ENCODE results near the gene TRIP4. TPM values are rescaled to one million over a fixed set of nuclear protein-coding genes. Genes with fewer than 3 reads are reported as not detected.
"Not testable (repeated sequence)": the region's sequence is repeated elsewhere in the genome, so short reads cannot be mapped to it uniquely, and the experiment has no call there.

TRIP4 gene
- total RNA-seq, 2 experiments from 2014 or later = 13.7 to 14.5 TPM

- peak; percentile 37 for DNase-seq
- Mint-ChIP-seq H3K4me3 (no peak overlapping the region), H3K27me3 (ENCODE audit: low read depth) (no peaks in the 10 kb centered on the region), H3K36me3 (ENCODE audit: low read depth) (peaks cover 8% of the 10 kb centered on the region), H3K4me1 (ENCODE audit: low read depth) (peaks cover 42% of the 10 kb centered on the region), H3K27ac (peak overlapping the region; percentile 32), H3K9me3 (no peaks in the 10 kb centered on the region)
- intact Hi-C loops (cut with micrococcal nuclease) = no loop called here
- CTCF ChIA-PET = interaction anchor here (0.7 to 1.4 kb wide), 4 partner anchors 7 to 28 kb away, joined by 3 to 4 read pairs (median 3); no protein-coding TSS in a partner anchor
Observed at GRCh38 chr15:64476550-64476949, 88.9 kb downstream of the TRIP4 start.

DNA sequence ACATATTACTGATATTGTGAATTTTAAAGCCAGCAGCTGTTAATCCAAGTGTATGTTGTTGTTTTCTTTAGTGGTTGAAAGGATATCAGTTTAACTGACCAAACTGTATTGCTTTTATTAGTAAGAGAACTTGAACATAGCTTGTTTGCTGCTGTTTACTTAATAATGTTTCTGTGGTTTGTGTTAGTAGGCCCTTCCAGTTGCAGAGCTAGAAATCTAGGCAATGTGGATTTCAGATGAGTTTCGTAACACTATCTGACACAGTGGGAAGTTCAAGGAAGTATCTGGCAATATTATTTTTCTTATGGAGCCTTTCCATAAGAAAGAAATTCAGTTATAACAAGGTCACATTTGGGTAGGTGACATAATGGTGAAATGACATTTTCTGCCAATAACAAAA lies 91.2 kb downstream of the TRIP4 start:
- Mint-ChIP-seq H3K4me1 (ENCODE audit: low read depth) (peaks cover 45% of the 10 kb centered on the region), H3K36me3 (ENCODE audit: low read depth) (peaks cover 6% of the 10 kb centered on the region), H3K9me3 (no peaks in the 10 kb centered on the region), H3K27ac (no peak overlapping the region), H3K4me3 (no peak overlapping the region), H3K27me3 (ENCODE audit: low read depth) (no peaks in the 10 kb centered on the region)
- intact Hi-C loops (cut with micrococcal nuclease) = no loop called here
- CTCF ChIA-PET = no interaction called here
- no peak for DNase-seq

DNA sequence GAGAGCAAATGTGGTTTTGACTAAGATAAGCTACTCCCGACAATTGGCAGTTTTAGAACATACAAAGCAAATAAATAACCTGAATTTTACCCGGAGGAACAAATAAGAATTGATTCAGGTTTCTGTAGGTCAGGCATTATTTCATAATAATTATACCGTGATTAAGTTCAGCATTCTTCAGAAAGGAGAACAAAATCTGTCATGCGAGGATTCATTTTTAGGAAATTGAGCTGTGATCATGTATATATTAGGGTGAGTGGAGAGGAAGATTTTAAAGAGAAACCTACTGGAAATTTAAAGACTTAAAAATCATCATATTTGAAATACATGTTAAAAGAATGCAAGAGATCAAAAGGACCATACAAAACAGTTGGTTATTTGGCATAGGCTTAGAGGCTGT lies 93.3 kb downstream of the TRIP4 start:
- Mint-ChIP-seq H3K9me3 (no peaks in the 10 kb centered on the region), H3K4me3 (no peak overlapping the region), H3K36me3 (ENCODE audit: low read depth) (peaks cover 5% of the 10 kb centered on the region), H3K27me3 (ENCODE audit: low read depth) (no peaks in the 10 kb centered on the region), H3K27ac (no peak overlapping the region), H3K4me1 (ENCODE audit: low read depth) (peaks cover 40% of the 10 kb centered on the region)
- DNase-seq = no peak
- CTCF ChIA-PET = interaction anchor here (1.2 kb wide), 1 partner anchor 20 kb away, joined by 3 read pairs; no protein-coding TSS in a partner anchor
- intact Hi-C loops (cut with micrococcal nuclease) = no loop called here

DNA sequence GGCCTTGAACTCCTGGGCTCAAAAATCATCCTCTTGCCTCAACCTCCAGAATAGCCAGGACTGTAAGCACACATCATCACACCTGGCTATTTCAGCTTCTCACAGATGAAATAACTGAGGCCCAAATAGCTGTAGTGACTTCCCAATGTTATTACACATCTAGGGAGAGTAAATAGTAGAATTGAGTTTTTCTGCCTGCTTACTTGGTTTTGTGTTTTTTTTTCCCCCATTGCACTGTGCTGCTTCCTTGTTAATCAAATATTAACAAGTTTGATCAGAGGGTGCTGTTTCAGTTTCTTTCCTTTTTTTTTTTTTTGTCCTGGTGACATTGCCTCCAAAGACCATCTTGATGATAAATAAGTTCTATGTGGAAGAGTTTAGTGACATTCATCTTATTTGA lies 96.1 kb downstream of the TRIP4 start:
- CTCF ChIA-PET = interaction anchor here (0.6 to 0.9 kb wide), 2 partner anchors 23 to 171 kb away, joined by 3 read pairs; partner anchors contain the start of gene ZNF609
- Mint-ChIP-seq H3K27me3 (ENCODE audit: low read depth) (no peaks in the 10 kb centered on the region), H3K9me3 (no peaks in the 10 kb centered on the region), H3K4me3 (no peak overlapping the region), H3K27ac (no peak overlapping the region), H3K4me1 (ENCODE audit: low read depth) (peaks cover 27% of the 10 kb centered on the region), H3K36me3 (ENCODE audit: low read depth) (peaks cover 10% of the 10 kb centered on the region)
- intact Hi-C loops (cut with micrococcal nuclease) = no loop called here
- no peak for DNase-seq

DNA sequence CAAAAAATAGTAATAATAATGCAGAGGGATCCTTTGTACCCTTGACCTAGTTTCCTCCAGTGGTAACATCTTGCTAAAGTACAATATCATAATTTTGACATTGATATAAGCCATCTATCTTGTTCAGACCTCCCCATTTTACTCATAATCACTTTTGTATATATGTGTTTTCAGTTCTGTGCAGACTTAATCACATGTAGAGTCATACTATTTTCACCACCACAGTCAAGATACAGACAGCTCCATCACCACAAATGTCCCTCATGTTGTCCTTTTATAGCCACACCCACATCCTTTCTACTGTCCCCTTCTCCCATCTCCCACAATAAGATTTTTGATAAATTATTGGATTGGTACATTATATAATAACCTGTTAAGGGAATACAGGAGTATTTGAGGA lies 98.2 kb downstream of the TRIP4 start:
- H3K27ac Mint-ChIP-seq = no peak overlapping the region
- H3K36me3 Mint-ChIP-seq (ENCODE audit: low read depth) = peaks cover 10% of the 10 kb centered on the region
- no peaks in the 10 kb centered on the region for H3K9me3 Mint-ChIP-seq
- H3K27me3 Mint-ChIP-seq (ENCODE audit: low read depth) = no peaks in the 10 kb centered on the region
- H3K4me3 Mint-ChIP-seq = no peak overlapping the region
- intact Hi-C loops (cut with micrococcal nuclease) = no loop called here
- DNase-seq = no peak
- H3K4me1 Mint-ChIP-seq (ENCODE audit: low read depth) = peaks cover 30% of the 10 kb centered on the region
- CTCF ChIA-PET = no interaction called here

DNA sequence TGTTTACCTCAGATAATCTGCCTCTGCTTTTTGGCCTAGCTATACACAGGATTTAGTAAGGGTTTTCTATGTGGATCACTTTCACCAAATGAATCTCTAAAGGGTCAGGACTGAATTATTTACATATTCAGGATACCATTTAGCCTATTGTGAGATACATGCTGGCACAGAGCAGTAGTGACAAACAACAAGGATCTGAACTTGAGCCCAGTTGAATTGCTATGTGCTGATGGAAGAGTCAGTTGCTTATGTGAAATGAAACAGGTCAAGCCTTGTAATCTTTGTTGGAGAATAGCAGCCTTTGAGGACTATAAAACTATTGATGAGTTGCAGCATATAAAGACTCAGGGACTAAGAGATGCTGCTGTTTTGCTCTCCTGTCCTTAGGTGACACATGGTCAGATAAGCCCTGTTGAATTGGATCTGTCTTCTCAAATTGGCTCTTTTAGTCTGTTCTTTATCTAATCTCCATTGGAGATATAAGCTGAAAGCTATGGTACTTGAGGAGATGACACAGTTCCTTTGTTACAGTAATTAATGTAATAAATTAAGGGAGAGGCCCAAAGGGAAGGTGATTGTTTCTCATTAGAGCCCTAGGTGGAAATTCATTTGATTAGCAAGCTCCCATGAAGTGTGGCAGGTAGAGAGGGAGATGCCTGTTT lies 103.1 kb downstream of the TRIP4 start:
- CTCF ChIA-PET = no interaction called here
- no peak overlapping the region for H3K4me3 Mint-ChIP-seq

DNA sequence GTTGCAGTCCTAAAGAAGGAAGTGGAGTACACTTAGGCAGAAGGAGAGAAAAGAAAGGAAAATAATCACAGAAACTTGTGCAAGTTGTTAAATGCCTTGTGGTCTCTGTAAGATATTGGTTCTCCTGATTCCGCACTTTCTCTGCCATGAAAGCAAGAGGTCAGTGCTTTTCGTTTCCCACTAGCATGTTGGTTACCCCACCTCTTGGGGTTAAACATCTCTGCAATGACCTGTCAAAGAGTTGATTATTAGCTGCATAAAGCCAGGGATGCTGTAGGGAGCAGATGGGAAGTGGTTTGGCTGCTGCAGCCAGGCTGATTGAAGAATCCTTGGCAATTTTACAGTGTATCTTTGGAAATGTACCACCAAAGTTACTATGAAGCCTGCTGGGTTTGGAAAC lies 106.0 kb downstream of the TRIP4 start:
- H3K4me3 Mint-ChIP-seq = no peak overlapping the region
- CTCF ChIA-PET = no interaction called here
- H3K27me3 Mint-ChIP-seq (ENCODE audit: low read depth) = no peaks in the 10 kb centered on the region
- H3K9me3 Mint-ChIP-seq = no peaks in the 10 kb centered on the region
- H3K27ac Mint-ChIP-seq = no peak overlapping the region
- no peak for DNase-seq
- intact Hi-C loops (cut with micrococcal nuclease) = no loop called here
- peaks cover 8% of the 10 kb centered on the region for H3K36me3 Mint-ChIP-seq (ENCODE audit: low read depth)
- H3K4me1 Mint-ChIP-seq (ENCODE audit: low read depth) = peaks cover 68% of the 10 kb centered on the region

More for the DNA sequence above, 103.1 kb downstream of the TRIP4 start:
- Mint-ChIP-seq H3K9me3 (no peaks in the 10 kb centered on the region), H3K27ac (no peak overlapping the region), H3K36me3 (ENCODE audit: low read depth) (peaks cover 12% of the 10 kb centered on the region), H3K4me1 (ENCODE audit: low read depth) (peaks cover 52% of the 10 kb centered on the region), H3K27me3 (ENCODE audit: low read depth) (no peaks in the 10 kb centered on the region)
- intact Hi-C loops (cut with micrococcal nuclease) = no loop called here
- no peak for DNase-seq

DNA sequence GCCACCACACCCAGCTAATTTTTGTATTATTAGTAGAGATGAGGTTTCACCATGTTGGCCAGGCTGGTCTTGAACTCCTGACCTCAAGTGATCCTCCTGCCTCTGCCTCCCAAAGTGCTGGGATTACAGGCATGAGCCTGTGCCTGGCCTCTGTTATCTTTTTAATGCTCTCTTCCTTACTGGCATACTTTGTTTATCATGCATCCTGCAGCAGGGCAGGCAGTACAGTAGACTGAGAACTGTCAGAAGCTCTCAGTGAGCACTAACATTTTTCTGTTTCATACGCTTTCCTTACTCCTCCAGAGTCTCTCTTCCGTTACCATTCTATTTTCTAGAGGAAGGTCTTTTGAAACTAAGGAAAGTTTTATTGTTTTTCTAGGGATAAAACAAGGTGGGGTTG lies 108.3 kb downstream of the TRIP4 start:
- DNase-seq; H3K27me3 Mint-ChIP-seq (ENCODE audit: low read depth): not testable (repeated sequence)

DNA sequence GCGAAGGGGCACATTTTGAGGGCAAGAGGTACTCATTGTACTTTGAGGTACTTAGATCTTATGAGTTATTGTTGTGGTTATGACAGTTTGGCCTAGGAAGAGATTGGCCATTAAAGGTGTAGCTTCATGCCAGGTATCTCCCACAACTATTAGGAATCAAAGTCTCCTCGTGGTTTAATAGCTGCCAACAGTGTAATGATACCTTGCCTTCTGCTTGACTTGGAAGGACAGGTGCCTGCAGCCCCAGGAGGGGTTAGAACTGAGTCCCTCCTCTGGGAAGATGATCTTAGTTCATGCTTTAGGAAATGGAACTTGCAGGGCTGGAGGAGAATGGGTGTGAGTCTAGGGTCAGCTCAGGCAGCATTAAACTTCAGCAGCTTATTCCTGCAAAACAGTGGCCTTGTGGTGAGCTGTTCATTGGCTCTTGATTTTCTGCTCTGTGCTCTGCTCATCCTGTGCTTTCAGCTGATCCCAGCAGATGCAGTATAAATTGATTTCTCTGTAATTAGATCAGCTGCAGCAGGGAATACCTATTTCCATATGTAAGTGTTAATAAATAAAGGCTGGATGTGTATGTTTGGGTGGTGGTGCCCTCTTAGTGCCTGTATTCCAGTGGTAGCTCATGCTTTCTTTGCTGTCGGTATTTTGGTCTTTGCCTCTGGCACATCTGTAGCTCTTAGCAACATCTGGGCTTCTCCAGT lies 113.2 kb downstream of the TRIP4 start:
- Mint-ChIP-seq H3K4me1 (ENCODE audit: low read depth) (peaks cover 85% of the 10 kb centered on the region), H3K36me3 (ENCODE audit: low read depth) (peaks cover 27% of the 10 kb centered on the region), H3K27me3 (ENCODE audit: low read depth) (no peaks in the 10 kb centered on the region), H3K27ac (no peak overlapping the region), H3K4me3 (no peak overlapping the region), H3K9me3 (no peaks in the 10 kb centered on the region)
- CTCF ChIA-PET = interaction anchor here (0.8 kb wide), 1 partner anchor 19 kb away, joined by 3 read pairs; no protein-coding TSS in a partner anchor
- no peak for DNase-seq
- intact Hi-C loops (cut with micrococcal nuclease) = no loop called here

More for the DNA sequence above, 108.3 kb downstream of the TRIP4 start:
- intact Hi-C loops (cut with micrococcal nuclease); H3K9me3 Mint-ChIP-seq; CTCF ChIA-PET; H3K27ac Mint-ChIP-seq; H3K4me3 Mint-ChIP-seq: not testable (repeated sequence)
- peaks cover 81% of the 10 kb centered on the region for H3K4me1 Mint-ChIP-seq (ENCODE audit: low read depth)
- peaks cover 20% of the 10 kb centered on the region for H3K36me3 Mint-ChIP-seq (ENCODE audit: low read depth)

- intact Hi-C loops (cut with micrococcal nuclease) = no loop called here
- no peak overlapping the region for H3K4me3 Mint-ChIP-seq
- CTCF ChIA-PET = no interaction called here
- H3K4me1 Mint-ChIP-seq (ENCODE audit: low read depth) = peaks cover 79% of the 10 kb centered on the region
- peaks cover 27% of the 10 kb centered on the region for H3K36me3 Mint-ChIP-seq (ENCODE audit: low read depth)
- no peak overlapping the region for H3K27ac Mint-ChIP-seq
- DNase-seq = no peak
- H3K27me3 Mint-ChIP-seq (ENCODE audit: low read depth) = no peaks in the 10 kb centered on the region
- no peaks in the 10 kb centered on the region for H3K9me3 Mint-ChIP-seq
Observed at GRCh38 chr15:64501396-64501715, 113.7 kb downstream of the TRIP4 start.

- Mint-ChIP-seq H3K9me3 (no peaks in the 10 kb centered on the region), H3K27me3 (ENCODE audit: low read depth) (no peaks in the 10 kb centered on the region), H3K27ac (peak overlapping the region; percentile 86), H3K36me3 (ENCODE audit: low read depth) (peaks cover 26% of the 10 kb centered on the region), H3K4me1 (ENCODE audit: low read depth) (peaks cover 79% of the 10 kb centered on the region), H3K4me3 (no peak overlapping the region)
- intact Hi-C loops (cut with micrococcal nuclease) = loop anchor here (2.0 kb wide), 2 partner anchors 31 to 41 kb away; partner anchors contain the start of gene ZNF609
- no peak for DNase-seq
- CTCF ChIA-PET = interaction anchor here (0.7 kb wide), 1 partner anchor 40 kb away, joined by 4 read pairs; no protein-coding TSS in a partner anchor
Observed at GRCh38 chr15:64502151-64502550, 114.5 kb downstream of the TRIP4 start.

- Mint-ChIP-seq H3K9me3 (no peaks in the 10 kb centered on the region), H3K27ac (peak overlapping the region; percentile 86), H3K36me3 (ENCODE audit: low read depth) (peaks cover 25% of the 10 kb centered on the region), H3K4me1 (ENCODE audit: low read depth) (peaks cover 81% of the 10 kb centered on the region), H3K27me3 (ENCODE audit: low read depth) (no peaks in the 10 kb centered on the region), H3K4me3 (peak overlapping the region; percentile 5)
- CTCF ChIA-PET = interaction anchor here (0.7 kb wide), 1 partner anchor 41 kb away, joined by 4 read pairs; no protein-coding TSS in a partner anchor
- intact Hi-C loops (cut with micrococcal nuclease) = loop anchor here (2.0 kb wide), 2 partner anchors 30 to 42 kb away; partner anchors contain the start of gene ZNF609
- DNase-seq = no peak
Observed at GRCh38 chr15:64502551-64502950, 114.9 kb downstream of the TRIP4 start.
